HEK293 (cell line): ENCODE measurements around the gene ARHGAP28.
A peak's percentile ranks its signal among the peaks of the same experiment; 100 is the strongest.

Experiments used
- AEBP2 ChIP-seq: fragments of 450-650 bp; formaldehyde crosslinking; IDR thresholded peaks from 2 replicates; pipeline ENCODE4 v1.5.1; 2016; ENCODE audit warnings: missing biosample characterization, missing genetic modification characterization, borderline replicate concordance
- ATF2 ChIP-seq: fragments of 450-650 bp; formaldehyde crosslinking; IDR thresholded peaks from 2 replicates; pipeline ENCODE4 v1.5.1; 2016; ENCODE audit warnings: missing biosample characterization, missing genetic modification characterization, low read depth
- BCL6B ChIP-seq: fragments of 450-650 bp; formaldehyde crosslinking; IDR thresholded peaks from 2 replicates; pipeline ENCODE4 v1.5.1; 2017; ENCODE audit warnings: missing biosample characterization, missing genetic modification characterization
- ELK4 ChIP-seq: IDR thresholded peaks from 2 replicates; pipeline ENCODE4 v1.6.1; 2011; ENCODE audit warnings: mild to moderate bottlenecking, low read depth, low read length, borderline replicate concordance
- FEZF1 ChIP-seq: fragments of 450-650 bp; formaldehyde crosslinking; IDR thresholded peaks from 2 replicates; pipeline ENCODE4 v1.5.1; 2016; ENCODE audit warnings: missing biosample characterization, missing genetic modification characterization
- KLF9 ChIP-seq: fragments of 450-650 bp; formaldehyde crosslinking; IDR thresholded peaks from 2 replicates; pipeline ENCODE4 v1.5.1; 2016; ENCODE audit warnings: missing biosample characterization, missing genetic modification characterization, low read depth
- MZF1 ChIP-seq: fragments of 450-650 bp; formaldehyde crosslinking; IDR thresholded peaks from 2 replicates; pipeline ENCODE4 v1.5.1; 2017; ENCODE audit warnings: missing biosample characterization, missing genetic modification characterization, borderline replicate concordance
- OSR2 ChIP-seq: fragments of 450-650 bp; formaldehyde crosslinking; IDR thresholded peaks from 2 replicates; pipeline ENCODE4 v1.5.1; 2016; ENCODE audit warnings: missing biosample characterization, missing genetic modification characterization
- OVOL3 ChIP-seq: fragments of 450-650 bp; formaldehyde crosslinking; IDR thresholded peaks from 2 replicates; pipeline ENCODE4 v1.5.1; 2016; ENCODE audit warnings: missing biosample characterization, missing genetic modification characterization
- PRDM6 ChIP-seq: fragments of 450-650 bp; formaldehyde crosslinking; IDR thresholded peaks from 2 replicates; pipeline ENCODE4 v1.5.1; 2017; ENCODE audit warnings: missing biosample characterization, missing genetic modification characterization
- ZBTB26 ChIP-seq: fragments of 450-650 bp; formaldehyde crosslinking; optimal IDR thresholded peaks from 2 replicates; pipeline ENCODE3; 2016; ENCODE audit warnings: missing biosample characterization, mild to moderate bottlenecking, missing genetic modification characterization
- ZNF16 ChIP-seq: fragments of 450-650 bp; formaldehyde crosslinking; IDR thresholded peaks from 2 replicates; pipeline ENCODE4 v1.5.1; 2016; ENCODE audit warnings: low read depth, missing biosample characterization, missing genetic modification characterization
- ZNF169 ChIP-seq: fragments of 450-650 bp; formaldehyde crosslinking; IDR thresholded peaks from 2 replicates; pipeline ENCODE4 v1.5.1; 2016; ENCODE audit warnings: missing biosample characterization, missing genetic modification characterization
- ZNF19 ChIP-seq: fragments of 450-650 bp; formaldehyde crosslinking; IDR thresholded peaks from 2 replicates; pipeline ENCODE4; 2016; ENCODE audit warnings: missing biosample characterization, missing genetic modification characterization, low read depth
- ZNF2 ChIP-seq: fragments of 450-650 bp; formaldehyde crosslinking; IDR thresholded peaks from 2 replicates; pipeline ENCODE4 v1.5.1; 2016; ENCODE audit warnings: missing biosample characterization, missing genetic modification characterization
- ZNF221 ChIP-seq: fragments of 450-650 bp; formaldehyde crosslinking; IDR thresholded peaks from 2 replicates; pipeline ENCODE4 v1.5.1; 2017; ENCODE audit warnings: missing biosample characterization, missing genetic modification characterization, borderline replicate concordance
- ZNF223 ChIP-seq: fragments of 450-650 bp; formaldehyde crosslinking; IDR thresholded peaks from 2 replicates; pipeline ENCODE4 v1.5.1; 2016; ENCODE audit warnings: missing biosample characterization, missing genetic modification characterization
- ZNF24 ChIP-seq: fragments of 450-650 bp; formaldehyde crosslinking; IDR thresholded peaks from 2 replicates; pipeline ENCODE4 v1.5.1; 2016; ENCODE audit warnings: missing biosample characterization, missing genetic modification characterization
- ZNF280D ChIP-seq: fragments of 450-650 bp; formaldehyde crosslinking; IDR thresholded peaks from 2 replicates; pipeline ENCODE4 v1.5.1; 2016; ENCODE audit warnings: missing biosample characterization, missing genetic modification characterization
- ZNF292 ChIP-seq: fragments of 450-650 bp; formaldehyde crosslinking; IDR thresholded peaks from 2 replicates; pipeline ENCODE4 v1.5.1; 2016; ENCODE audit warnings: low read depth, missing biosample characterization, missing genetic modification characterization, borderline replicate concordance
- ZNF394 ChIP-seq: fragments of 450-650 bp; formaldehyde crosslinking; IDR thresholded peaks from 2 replicates; pipeline ENCODE4 v1.5.1; 2016; ENCODE audit warnings: missing biosample characterization, missing genetic modification characterization, mild to moderate bottlenecking, moderate library complexity, borderline replicate concordance
- ZNF404 ChIP-seq: fragments of 450-650 bp; formaldehyde crosslinking; IDR thresholded peaks from 2 replicates; pipeline ENCODE4 v1.5.1; 2017; ENCODE audit warnings: missing biosample characterization, missing genetic modification characterization
- ZNF423 ChIP-seq: fragments of 450-650 bp; formaldehyde crosslinking; IDR thresholded peaks from 2 replicates; pipeline ENCODE4 v1.5.1; 2016; ENCODE audit warnings: missing biosample characterization, missing genetic modification characterization
- ZNF426 ChIP-seq: fragments of 450-650 bp; formaldehyde crosslinking; IDR thresholded peaks from 2 replicates; pipeline ENCODE4 v1.5.1; 2017; ENCODE audit warnings: missing biosample characterization, missing genetic modification characterization, mild to moderate bottlenecking, inconsistent platforms, moderate library complexity
- ZNF433 ChIP-seq: fragments of 450-650 bp; formaldehyde crosslinking; IDR thresholded peaks from 2 replicates; pipeline ENCODE4 v1.5.1; 2016; ENCODE audit warnings: missing biosample characterization, missing genetic modification characterization, low read depth
- ZNF548 ChIP-seq: fragments of 450-650 bp; formaldehyde crosslinking; IDR thresholded peaks from 2 replicates; pipeline ENCODE4 v1.5.1; 2016; ENCODE audit warnings: missing biosample characterization, missing genetic modification characterization
- ZNF571 ChIP-seq: fragments of 450-650 bp; formaldehyde crosslinking; IDR thresholded peaks from 2 replicates; pipeline ENCODE4 v1.5.0; 2017; ENCODE audit warnings: missing biosample characterization, missing genetic modification characterization
- ZNF585B ChIP-seq: fragments of 450-650 bp; formaldehyde crosslinking; IDR thresholded peaks from 2 replicates; pipeline ENCODE4 v1.5.1; 2016; ENCODE audit warnings: missing biosample characterization, missing genetic modification characterization
- ZNF654 ChIP-seq: fragments of 450-650 bp; formaldehyde crosslinking; IDR thresholded peaks from 2 replicates; pipeline ENCODE4 v1.5.1; 2016; ENCODE audit warnings: low read depth, missing biosample characterization, missing genetic modification characterization
- ZXDB ChIP-seq: fragments of 450-650 bp; formaldehyde crosslinking; IDR thresholded peaks from 2 replicates; pipeline ENCODE4 v1.5.1; 2016; ENCODE audit warnings: missing biosample characterization, missing genetic modification characterization

The ARHGAP28 gene

GRCh38 chr18:6741232-6741663, 11.7 kb downstream of the ARHGAP28 start (continued):
- TF ChIP-seq ELK4 (no peak), BCL6B (tag by site-specific recombination) (no peak), ZNF423 (no peak), ZNF223 (no peak), ZNF404 (tag by site-specific recombination) (no peak), ZNF19 (tag by site-specific recombination) (no peak), ZNF292 (tag by site-specific recombination) (no peak), ZNF2 (tag by site-specific recombination) (no peak), ZNF280D (no peak), ZNF571 (tag by site-specific recombination) (no peak), FEZF1 (tag by site-specific recombination) (peak; percentile 73), ZNF433 (no peak), OSR2 (tag by site-specific recombination) (peak; percentile 61), ZNF24 (tag by site-specific recombination) (peak; percentile 47; the same call in 1 of the 2 replicates), OVOL3 (tag by site-specific recombination) (no peak), AEBP2 (tag by site-specific recombination) (no peak), MZF1 (tag by site-specific recombination) (no peak), PRDM6 (tag by site-specific recombination) (peak; percentile 72), ZNF654 (tag by site-specific recombination) (no peak), ZNF426 (no peak), ZNF394 (tag by site-specific recombination) (peak; percentile 30; the same call in 1 of the 2 replicates), ATF2 (tag by site-specific recombination) (peak; percentile 29; the same call in 1 of the 2 replicates), ZNF548 (tag by site-specific recombination) (no peak), ZNF585B (no peak), ZNF221 (tag by site-specific recombination) (no peak), ZNF16 (tag by site-specific recombination) (no peak), ZBTB26 (tag by site-specific recombination) (no peak), KLF9 (tag by site-specific recombination) (no peak), ZXDB (tag by site-specific recombination) (peak; percentile 92), ZNF169 (tag by site-specific recombination) (no peak)
